T47D (cell line): ENCODE measurements around the gene VTI1A.
"Not testable (repeated sequence)": the region's sequence is repeated elsewhere in the genome, so short reads cannot be mapped to it uniquely, and the experiment has no call there.

Source experiments
- DNase-seq, 2 experiments: peaks; one replicate each; pipeline versions ENCODE4 v3.0.0 to v3.0.0-alpha.2; 2011 to 2012; ENCODE audit warnings: low read depth in 1 of 2, low spot score in 1 of 2
- JUND ChIP-seq: IDR thresholded peaks from 2 replicates; pipeline ENCODE4 v1.6.1; 2012; ENCODE audit warnings: low read depth
- in situ Hi-C: cut with HindIII; loops from 2 replicates; pipeline ENCODE4 v1.10.0; 2016; ENCODE audit warnings: low sequenced_read_pairs, low pct_unique_long_range_greater_than_20kb

VTI1A gene

GRCh38 chr10:112433136-112433535 lies 13.9 kb upstream of the VTI1A start:
- TF ChIP-seq JUND, result no peak
- in situ Hi-C loops, result no loop called here
- DNase-seq, result no peak

- no peak for TF ChIP-seq JUND
- DNase-seq, result peak; percentile 11 to 52
- in situ Hi-C loops, result no loop called here
Measured at GRCh38 chr10:112434988-112435619, 11.9 kb upstream of the VTI1A start.

- DNase-seq, result no peak
- no peak for TF ChIP-seq JUND
- in situ Hi-C loops, result no loop called here
Measured at GRCh38 chr10:112438356-112438755, 8.7 kb upstream of the VTI1A start.

GRCh38 chr10:112441520-112441919 lies 5.5 kb upstream of the VTI1A start:
- no peak for TF ChIP-seq JUND
- in situ Hi-C loops, result no loop called here

GRCh38 chr10:112442063-112442462 lies 5.0 kb upstream of the VTI1A start:
- no peak for TF ChIP-seq JUND
- DNase-seq, result no peak
- in situ Hi-C loops, result no loop called here

More at GRCh38 chr10:112441520-112441919, 5.5 kb upstream of the VTI1A start:
- DNase-seq, result no peak

DNA sequence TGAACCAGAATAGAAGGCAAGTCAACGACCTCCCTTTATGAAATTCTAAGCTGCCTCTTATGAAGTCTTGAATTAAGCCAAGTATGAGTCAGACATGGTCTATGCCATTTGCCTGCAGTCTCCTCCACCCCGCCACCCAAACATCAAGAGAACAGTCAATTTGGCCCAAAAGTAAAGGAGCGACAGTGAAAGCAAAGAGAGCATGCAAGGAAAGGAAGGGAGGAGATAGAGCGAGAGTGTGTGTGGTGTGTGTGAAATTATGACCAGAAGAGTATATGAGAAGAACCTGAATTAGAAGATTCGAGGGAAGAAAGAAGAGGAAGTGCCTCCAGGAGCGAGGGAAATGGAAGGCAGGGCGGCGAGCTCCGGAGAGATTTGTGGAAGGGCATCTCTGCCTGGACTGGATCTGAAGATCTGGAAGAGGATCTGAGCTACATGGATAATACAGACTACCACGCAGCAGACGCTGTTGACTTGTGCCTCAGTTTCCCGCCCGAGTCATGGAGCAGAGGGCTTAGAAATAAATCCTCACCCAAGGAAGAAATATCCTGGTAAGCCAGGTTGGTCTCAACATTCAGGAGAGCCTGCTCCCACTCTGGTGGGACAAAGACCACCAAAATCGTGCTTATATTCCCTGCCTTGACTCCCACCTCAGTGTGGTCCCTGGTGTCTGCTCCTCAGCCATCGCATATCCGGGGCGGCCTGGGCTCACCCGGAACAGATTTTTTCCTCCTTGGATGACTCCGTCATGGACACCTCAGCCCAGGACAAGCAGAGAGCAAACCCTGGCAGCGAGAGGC lies 760 bp upstream of the VTI1A start:
- in situ Hi-C loops, result no loop called here
- TF ChIP-seq JUND, result no peak
- DNase-seq, result no peak

GRCh38 chr10:112447620-112447928 lies 559 bp downstream of the VTI1A start:
- in situ Hi-C loops, result no loop called here
- no peak for TF ChIP-seq JUND
- no peak for DNase-seq

DNA sequence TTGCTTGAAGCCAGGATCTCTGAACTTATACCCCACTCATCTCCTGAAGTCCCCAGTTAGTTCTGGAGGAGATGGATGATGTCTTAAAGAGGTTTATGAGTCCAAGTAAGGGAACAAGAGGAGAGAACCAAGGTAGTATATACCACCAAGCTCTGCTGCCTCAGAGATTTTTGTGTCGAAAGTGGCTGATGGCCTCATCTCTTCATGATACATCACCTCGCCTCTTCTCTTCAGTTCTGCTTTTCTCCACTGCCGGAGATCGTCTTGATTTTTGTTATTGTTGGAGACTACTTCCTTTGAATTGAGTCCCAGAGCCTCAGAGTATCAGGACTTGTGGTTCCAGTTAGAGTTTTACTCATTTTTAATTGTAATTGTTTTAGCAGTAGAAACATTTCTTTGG lies 1.9 kb downstream of the VTI1A start:
- DNase-seq, result no peak
- TF ChIP-seq JUND, result no peak
- in situ Hi-C loops, result no loop called here

GRCh38 chr10:112454910-112455779 lies 8.1 kb downstream of the VTI1A start:
- no peak for TF ChIP-seq JUND
- no peak for DNase-seq

GRCh38 chr10:112456533-112456932 lies 9.5 kb downstream of the VTI1A start:
- no peak for DNase-seq
- in situ Hi-C loops, result no loop called here
- no peak for TF ChIP-seq JUND

More at GRCh38 chr10:112454910-112455779, 8.1 kb downstream of the VTI1A start:
- in situ Hi-C loops, result no loop called here

DNA sequence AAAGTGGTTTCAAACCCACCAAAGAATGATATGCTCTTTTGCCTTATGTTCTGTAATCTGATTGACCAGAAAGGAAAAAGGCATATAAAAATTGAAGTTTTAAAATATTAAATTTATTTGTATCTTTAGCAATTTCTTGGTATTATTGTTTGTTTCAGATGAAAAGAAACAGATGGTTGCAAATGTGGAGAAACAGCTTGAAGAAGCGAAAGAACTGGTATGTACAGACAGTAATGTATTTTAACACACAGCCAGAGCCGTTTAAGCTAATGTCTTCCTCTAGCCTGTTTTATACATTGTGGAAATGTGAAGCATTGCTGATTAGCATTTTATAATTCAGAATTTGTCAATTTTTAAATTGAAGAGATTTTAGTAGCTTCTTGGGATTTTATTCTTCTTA lies 13.4 kb downstream of the VTI1A start:
- in situ Hi-C loops, result no loop called here
- no peak for DNase-seq
- no peak for TF ChIP-seq JUND

GRCh38 chr10:112461029-112461887 lies 14.2 kb downstream of the VTI1A start:
- peak in 1 of 2 experiments; percentile 12 for DNase-seq
- in situ Hi-C loops, result no loop called here
- no peak for TF ChIP-seq JUND

- DNase-seq, in situ Hi-C loops: not testable (repeated sequence)
Measured at GRCh38 chr10:112464074-112464473, 17.1 kb downstream of the VTI1A start.
